HUES48 (cell line): ENCODE data around the gene RNF166.
"Not testable (repeated sequence)": the region's sequence is repeated elsewhere in the genome, so short reads cannot be mapped to it uniquely, and the experiment has no call there.

Experiments
- H3K27ac ChIP-seq: one replicate; pipeline ENCODE4 v1.7.0; 2013; ENCODE audit warnings: low read depth, low read length, inconsistent platforms
- H3K27me3 ChIP-seq: 2 replicates; pipeline ENCODE4 v1.6.1; 2013; ENCODE audit warnings: mild to moderate bottlenecking, low read length; ENCODE audit not compliant: control insufficient read depth, insufficient read depth
- H3K36me3 ChIP-seq: 2 replicates; pipeline ENCODE4 v1.6.1; 2013; ENCODE audit warnings: low read length; ENCODE audit not compliant: control insufficient read depth, insufficient read depth
- H3K4me1 ChIP-seq: 2 replicates; pipeline ENCODE4 v1.6.1; 2013; ENCODE audit warnings: mild to moderate bottlenecking, low read length; ENCODE audit not compliant: control insufficient read depth, insufficient read depth
- H3K4me3 ChIP-seq: 2 replicates; pipeline ENCODE4 v1.5.1; 2013; ENCODE audit warnings: mild to moderate bottlenecking, low read depth, low read length
- H3K9ac ChIP-seq: 2 replicates; pipeline ENCODE4 v1.6.1; 2013; ENCODE audit warnings: mild to moderate bottlenecking, low read depth, low read length, moderate library complexity
- H3K9me3 ChIP-seq: 2 replicates; pipeline ENCODE4 v1.6.1; 2013; ENCODE audit warnings: low read length; ENCODE audit not compliant: control insufficient read depth, insufficient read depth

The RNF166 gene

GRCh38 chr16:88677721-88678120 is 28.5 kb downstream of the RNF166 start:
- no peak overlapping the region for H3K9ac ChIP-seq
- H3K4me3 ChIP-seq, result no peak overlapping the region
- no peak overlapping the region for H3K27ac ChIP-seq
- H3K4me1 ChIP-seq, result no peaks in the 10 kb centered on the region
- H3K27me3 ChIP-seq, result no peaks in the 10 kb centered on the region
- H3K36me3 ChIP-seq, result no peaks in the 10 kb centered on the region
- no peaks in the 10 kb centered on the region for H3K9me3 ChIP-seq

- H3K9me3 ChIP-seq, result no peaks in the 10 kb centered on the region
Measured at GRCh38 chr16:88676502-88677242, 29.5 kb downstream of the RNF166 start.

GRCh38 chr16:88673716-88674379 is 32.4 kb downstream of the RNF166 start:
- Histone ChIP-seq H3K27me3 (no peaks in the 10 kb centered on the region), H3K4me1 (no peaks in the 10 kb centered on the region), H3K36me3 (no peaks in the 10 kb centered on the region), H3K4me3 (no peak overlapping the region), H3K9ac (no peak overlapping the region), H3K9me3 (no peaks in the 10 kb centered on the region), H3K27ac (no peak overlapping the region)

More at GRCh38 chr16:88676502-88677242, 29.5 kb downstream of the RNF166 start:
- Histone ChIP-seq H3K27me3 (no peaks in the 10 kb centered on the region), H3K9ac (no peak overlapping the region), H3K4me1 (no peaks in the 10 kb centered on the region), H3K36me3 (no peaks in the 10 kb centered on the region), H3K4me3 (no peak overlapping the region), H3K27ac (no peak overlapping the region)

GRCh38 chr16:88672776-88673175 is 33.4 kb downstream of the RNF166 start:
- Histone ChIP-seq H3K27me3 (no peaks in the 10 kb centered on the region), H3K36me3 (no peaks in the 10 kb centered on the region), H3K9ac (no peak overlapping the region), H3K4me3 (no peak overlapping the region), H3K9me3 (no peaks in the 10 kb centered on the region), H3K27ac (no peak overlapping the region), H3K4me1 (no peaks in the 10 kb centered on the region)

GRCh38 chr16:88671806-88672205 is 34.4 kb downstream of the RNF166 start:
- Histone ChIP-seq H3K4me1 (no peaks in the 10 kb centered on the region), H3K27ac (no peak overlapping the region), H3K36me3 (no peaks in the 10 kb centered on the region), H3K9ac (no peak overlapping the region), H3K27me3 (no peaks in the 10 kb centered on the region), H3K4me3 (no peak overlapping the region), H3K9me3 (no peaks in the 10 kb centered on the region)

GRCh38 chr16:88669980-88670379 is 36.2 kb downstream of the RNF166 start:
- Histone ChIP-seq H3K36me3 (0 out of 2 replicates have a peak, but pooled peaks cover 6% of the 10 kb centered on the region), H3K27ac (no peak overlapping the region)

GRCh38 chr16:88669493-88669892 is 36.7 kb downstream of the RNF166 start:
- not testable (repeated sequence) for H3K4me1 ChIP-seq, H3K9me3 ChIP-seq, H3K27ac ChIP-seq, H3K9ac ChIP-seq, H3K27me3 ChIP-seq, H3K4me3 ChIP-seq, H3K36me3 ChIP-seq

More at GRCh38 chr16:88669980-88670379, 36.2 kb downstream of the RNF166 start:
- Histone ChIP-seq H3K4me3 (no peak overlapping the region), H3K27me3 (no peaks in the 10 kb centered on the region), H3K4me1 (no peaks in the 10 kb centered on the region), H3K9ac (no peak overlapping the region), H3K9me3 (no peaks in the 10 kb centered on the region)

GRCh38 chr16:88667461-88667860 is 38.7 kb downstream of the RNF166 start:
- H3K9ac ChIP-seq, result no peak overlapping the region

GRCh38 chr16:88665570-88665969 is 40.6 kb downstream of the RNF166 start:
- Histone ChIP-seq H3K36me3 (0 out of 2 replicates have a peak, but pooled peaks cover 6% of the 10 kb centered on the region), H3K4me1 (peaks cover 4% of the 10 kb centered on the region; the same call in 1 of the 2 replicates), H3K27ac (no peak overlapping the region), H3K4me3 (no peak overlapping the region), H3K9me3 (no peaks in the 10 kb centered on the region), H3K27me3 (no peaks in the 10 kb centered on the region), H3K9ac (no peak overlapping the region)

More at GRCh38 chr16:88667461-88667860, 38.7 kb downstream of the RNF166 start:
- peak overlapping the region; percentile 12 for H3K27ac ChIP-seq
- no peak overlapping the region for H3K4me3 ChIP-seq
- no peaks in the 10 kb centered on the region for H3K4me1 ChIP-seq
- no peaks in the 10 kb centered on the region for H3K27me3 ChIP-seq
- H3K36me3 ChIP-seq, result 0 out of 2 replicates have a peak, but pooled peaks cover 6% of the 10 kb centered on the region
- no peaks in the 10 kb centered on the region for H3K9me3 ChIP-seq

- Histone ChIP-seq H3K27ac (no peak overlapping the region), H3K4me1 (peaks cover 4% of the 10 kb centered on the region; the same call in 1 of the 2 replicates), H3K9ac (no peak overlapping the region), H3K27me3 (no peaks in the 10 kb centered on the region), H3K9me3 (no peaks in the 10 kb centered on the region), H3K4me3 (no peak overlapping the region), H3K36me3 (0 out of 2 replicates have a peak, but pooled peaks cover 6% of the 10 kb centered on the region)
Measured at GRCh38 chr16:88665148-88665547, 41.1 kb downstream of the RNF166 start.
